PC-9 (cell line): Measurements from ENCODE around the gene LRRTM3.

Source experiments
- CTCF ChIP-seq: fragments of 200-600 bp; sonication (generic); conservative IDR thresholded peaks from 2 replicates; pipeline ENCODE4 v1.6.1; 2017; ENCODE audit warnings: mixed run types, antibody characterized with exemption, mild to moderate bottlenecking, moderate library complexity
- EZH2 ChIP-seq: fragments of 200-600 bp; sonication (generic); IDR thresholded peaks from 2 replicates; pipeline ENCODE4 v1.8.0; 2017; ENCODE audit warnings: antibody characterized with exemption, low read depth

- TF ChIP-seq CTCF: no peak
- TF ChIP-seq EZH2: no peak
Observed at GRCh38 chr10:66924674-66925345, 1.0 kb upstream of the LRRTM3 start.
